AG09319 (cell line): ENCODE data around the gene AHNAK.

Experiments
- DNase-seq: peaks from one replicate; pipeline ENCODE4 v3.0.0-alpha.2; 2010; ENCODE audit warnings: low read depth; ENCODE audit errors: extremely low read depth
- TF ChIP-seq, protein P1 (sequence below): IDR thresholded peaks from 2 replicates; pipeline ENCODE4 v1.5.1; 2011; ENCODE audit warnings: low read depth, mild to moderate bottlenecking, inconsistent platforms, low read length, moderate library complexity

AHNAK gene

DNA sequence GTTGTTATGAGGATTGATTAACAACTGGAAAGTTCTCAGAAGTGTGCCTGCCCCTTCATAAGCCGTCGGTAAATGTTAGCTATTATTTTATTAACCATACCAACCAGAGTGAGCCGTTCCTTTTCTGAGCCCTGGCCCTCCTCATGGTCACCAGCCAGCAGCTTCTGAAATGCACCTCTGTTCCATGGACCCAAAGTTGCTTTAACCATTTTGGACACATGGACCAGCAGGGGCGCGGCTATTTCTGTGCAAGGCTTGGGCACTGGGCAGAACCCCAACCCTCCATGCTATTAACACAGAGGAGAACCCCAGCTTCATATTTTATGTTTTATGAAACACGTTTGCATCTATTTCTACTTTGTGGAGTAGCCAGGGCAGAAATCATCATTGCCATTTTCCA, 146.3 kb downstream of the AHNAK start:
- TF ChIP-seq, protein P1, sequence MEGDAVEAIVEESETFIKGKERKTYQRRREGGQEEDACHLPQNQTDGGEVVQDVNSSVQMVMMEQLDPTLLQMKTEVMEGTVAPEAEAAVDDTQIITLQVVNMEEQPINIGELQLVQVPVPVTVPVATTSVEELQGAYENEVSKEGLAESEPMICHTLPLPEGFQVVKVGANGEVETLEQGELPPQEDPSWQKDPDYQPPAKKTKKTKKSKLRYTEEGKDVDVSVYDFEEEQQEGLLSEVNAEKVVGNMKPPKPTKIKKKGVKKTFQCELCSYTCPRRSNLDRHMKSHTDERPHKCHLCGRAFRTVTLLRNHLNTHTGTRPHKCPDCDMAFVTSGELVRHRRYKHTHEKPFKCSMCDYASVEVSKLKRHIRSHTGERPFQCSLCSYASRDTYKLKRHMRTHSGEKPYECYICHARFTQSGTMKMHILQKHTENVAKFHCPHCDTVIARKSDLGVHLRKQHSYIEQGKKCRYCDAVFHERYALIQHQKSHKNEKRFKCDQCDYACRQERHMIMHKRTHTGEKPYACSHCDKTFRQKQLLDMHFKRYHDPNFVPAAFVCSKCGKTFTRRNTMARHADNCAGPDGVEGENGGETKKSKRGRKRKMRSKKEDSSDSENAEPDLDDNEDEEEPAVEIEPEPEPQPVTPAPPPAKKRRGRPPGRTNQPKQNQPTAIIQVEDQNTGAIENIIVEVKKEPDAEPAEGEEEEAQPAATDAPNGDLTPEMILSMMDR, result no peak
- no peak for DNase-seq

DNA sequence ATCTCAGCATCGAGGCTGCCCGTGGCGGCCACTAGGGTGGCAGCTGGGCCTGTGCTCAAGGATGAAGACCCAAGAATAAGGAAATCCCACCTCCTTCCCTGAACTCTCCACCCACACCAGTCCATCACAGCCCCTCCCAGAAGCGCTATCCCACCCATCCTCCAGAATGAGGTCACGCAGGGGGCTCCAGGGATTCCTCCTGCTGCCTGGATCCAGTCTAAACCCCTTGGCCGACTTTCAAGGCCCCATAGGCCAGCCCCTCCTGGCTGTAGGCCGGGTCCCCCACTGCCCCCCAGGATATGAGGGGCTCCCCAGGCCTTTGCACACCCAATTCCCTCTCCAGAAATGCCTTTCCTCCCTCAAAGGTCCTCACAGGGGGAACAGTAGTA, 146.7 kb downstream of the AHNAK start:
- no peak for DNase-seq

GRCh38 chr11:62399172-62399877, 147.3 kb downstream of the AHNAK start:
- DNase-seq, result no peak
- TF ChIP-seq, protein P1, result no peak

More for the DNA sequence above, 146.7 kb downstream of the AHNAK start:
- TF ChIP-seq, protein P1, result no peak

DNA sequence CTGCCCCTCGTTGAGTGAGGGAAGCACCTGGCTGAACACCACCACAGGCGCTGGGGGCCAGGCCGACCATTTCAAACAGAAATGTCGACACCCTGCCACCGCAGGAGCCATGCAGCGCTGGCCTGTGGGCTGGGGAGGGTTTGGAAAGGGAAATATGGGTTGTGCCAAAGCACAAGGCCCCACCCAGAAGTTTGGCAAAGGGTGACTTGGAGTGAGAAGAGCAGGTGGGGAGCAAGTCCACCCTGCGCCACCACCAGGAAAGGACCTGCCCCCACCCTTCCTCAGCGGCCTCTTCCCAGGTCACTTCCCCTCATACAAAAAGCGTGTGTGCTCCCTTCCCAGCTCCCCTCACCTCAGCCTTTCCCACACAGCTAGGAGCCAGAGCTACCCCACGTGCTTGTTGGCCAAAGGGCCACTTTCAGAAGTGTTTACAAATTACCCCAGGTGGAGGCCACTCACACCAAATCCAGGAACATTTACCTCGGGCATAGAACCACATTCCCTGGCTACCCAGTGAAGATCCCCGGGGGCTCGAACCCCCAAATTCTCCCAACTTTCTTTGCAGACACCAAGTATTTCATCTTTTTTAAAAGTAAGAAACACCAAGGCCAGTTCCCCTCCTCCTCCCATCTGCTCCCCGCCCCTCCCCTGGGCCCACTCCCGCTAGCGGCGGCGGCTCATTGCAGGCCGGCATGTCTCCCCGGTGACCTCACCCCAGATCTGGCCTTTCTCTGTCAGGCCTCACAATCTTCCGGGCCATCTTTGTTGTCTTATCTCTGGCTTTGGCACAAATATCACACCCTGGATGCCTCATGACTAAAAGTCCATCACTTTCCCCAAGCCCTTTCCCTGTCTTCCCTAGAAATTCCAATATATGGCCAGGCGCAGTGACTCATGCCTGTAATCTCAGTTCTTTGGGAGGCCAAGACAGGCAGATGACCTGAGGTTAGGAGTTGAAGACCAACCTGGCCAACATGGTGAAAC, 148.3 kb downstream of the AHNAK start:
- no peak for DNase-seq

DNA sequence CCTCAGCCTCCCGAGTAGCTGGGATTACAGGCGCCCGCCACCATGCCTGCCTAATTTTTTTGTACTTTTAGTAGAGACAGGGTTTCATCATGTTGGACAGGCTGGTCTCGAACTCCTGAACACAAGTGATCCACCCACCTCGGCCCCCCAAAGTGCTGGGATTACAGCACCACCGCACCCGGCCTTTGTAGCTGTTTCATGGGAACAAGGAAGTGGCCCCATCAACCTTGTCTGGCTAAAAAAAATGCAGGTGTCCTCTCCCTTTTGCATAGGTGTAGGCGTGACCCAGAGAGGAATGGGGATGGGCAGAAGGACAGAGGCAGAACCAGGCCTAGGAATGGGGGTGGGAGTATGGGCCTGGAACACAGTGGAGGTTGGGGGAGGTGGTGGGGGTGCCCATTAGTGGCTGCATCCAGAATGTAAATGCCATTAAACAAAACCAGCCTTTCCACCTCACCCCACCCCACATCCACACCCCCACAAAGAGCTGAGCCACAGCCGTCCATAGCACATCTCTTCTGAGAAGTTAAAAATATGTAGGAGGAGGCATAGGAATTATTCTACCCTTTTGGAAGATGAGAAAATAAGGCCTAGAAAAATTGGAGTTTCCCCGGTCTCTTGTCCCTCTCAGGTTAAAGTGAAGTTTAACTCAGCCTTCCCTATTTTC, 150.6 kb downstream of the AHNAK start:
- TF ChIP-seq, protein P1, result no peak
- DNase-seq, result no peak

More for the DNA sequence above, 148.3 kb downstream of the AHNAK start:
- TF ChIP-seq, protein P1, result no peak

- TF ChIP-seq, protein P1, result peak; percentile 55
- peak; percentile 61 for DNase-seq
Observed at GRCh38 chr11:62394825-62395538, 151.6 kb downstream of the AHNAK start.
